ENCODE measurements around the gene SLCO3A1. TPM values are rescaled to one million over a fixed set of nuclear protein-coding genes. Genes with fewer than 3 reads are reported as not detected.

The SLCO3A1 gene
- total RNA-seq, 1 experiment from 2014 or later, result 5.1 TPM

GRCh38 chr15:92098869-92099268 lies 245.4 kb downstream of the SLCO3A1 start:
- Histone ChIP-seq H3K4me3 (replicated peaks in 1 of 2; ENCODE audit: low read depth in 1 of 2, low read length in 2 of 2) (no peak overlapping the region), H3K9ac (ENCODE audit: low read length) (no peak overlapping the region), H3K27me3 (ENCODE audit: insufficient read depth, low read length) (no peaks in the 10 kb centered on the region), H3K36me3 (ENCODE audit: control insufficient read depth in 1 of 2, insufficient read depth in 2 of 2, low read length in 2 of 2) (no peaks in the 10 kb centered on the region), H4K20me1 (ENCODE audit: insufficient read depth) (no peaks in the 10 kb centered on the region), H3K79me2 (ENCODE audit: insufficient read depth, low read length) (no peaks in the 10 kb centered on the region), H3K4me1 (ENCODE audit: control insufficient read depth in 1 of 2, insufficient read depth in 2 of 2, low read length in 2 of 2) (no peaks in the 10 kb centered on the region), H2AFZ (ENCODE audit: low read depth, low read length, poor library complexity, severe bottlenecking) (no peak overlapping the region), H3K9me3 (ENCODE audit: control insufficient read depth in 1 of 2, insufficient read depth in 1 of 2, low read depth in 1 of 2, low read length in 2 of 2) (no peaks in the 10 kb centered on the region), H3K27ac (ENCODE audit: low read depth, low read length) (no peak overlapping the region), H3K9me2 (ENCODE audit: insufficient read depth) (no peaks in the 10 kb centered on the region), H3K4me2 (ENCODE audit: low read length) (no peak overlapping the region)
- DNase-seq (ENCODE audit: low read depth, low spot score) (no peak), ATAC-seq (no peak)
- intact Hi-C loops (cut with micrococcal nuclease), result loop anchor here (5.0 kb wide), 1 partner anchor 108 kb away; no protein-coding TSS in a partner anchor
- ChIA-PET CTCF (interaction anchor here (1.0 to 2.0 kb wide), 2 partner anchors 293 to 616 kb away, joined by 4 to 5 read pairs; no protein-coding TSS in a partner anchor), POLR2A (no interaction called here), RAD21 (ENCODE audit: low non-redundant PET in 1 of 2, low total read pairs in 2 of 2, uncharacterized antibody in 2 of 2, unreplicated experiment in 2 of 2) (no interaction called here)
- no TSS peak for BruUV-seq (replicated peaks)
- TF ChIP-seq EGR1 (IDR thresholded peaks at IDR 0.05; ENCODE audit: low read depth) (no peak), SIN3A (IDR thresholded peaks at IDR 0.05; ENCODE audit: low read depth) (no peak), SP1 (IDR thresholded peaks at IDR 0.05; ENCODE audit: low read depth) (no peak), YY1 (IDR thresholded peaks at IDR 0.05; ENCODE audit: extremely low read depth, insufficient replicate concordance, low read depth, low read length) (no peak), CTCF (IDR thresholded peaks at IDR 0.05 in 2 of 3, conservative IDR thresholded peaks at IDR 0.05 in 1 of 3; ENCODE audit: borderline replicate concordance in 1 of 3, insufficient read depth in 1 of 3, low read depth in 2 of 3, low read length in 2 of 3) (no peak), CEBPB (IDR thresholded peaks at IDR 0.05; ENCODE audit: low read depth) (no peak), EZH2phosphoT487 (IDR thresholded peaks at IDR 0.05; ENCODE audit: borderline replicate concordance) (no peak), ELF1 (IDR thresholded peaks at IDR 0.05; ENCODE audit: borderline replicate concordance, low read depth) (no peak), RAD21 (IDR thresholded peaks at IDR 0.05; ENCODE audit: low read depth) (no peak; the same call in 1 of the 2 replicates), ZNF274 (IDR thresholded peaks at IDR 0.05; ENCODE audit: low read depth, low read length) (no peak), POLR2A (IDR thresholded peaks at IDR 0.05; ENCODE audit: borderline replicate concordance, extremely low read depth, insufficient read depth, insufficient read length) (no peak), MAX (IDR thresholded peaks at IDR 0.05) (no peak), CBX3 (IDR thresholded peaks at IDR 0.05; ENCODE audit: low read depth) (no peak), REST (IDR thresholded peaks at IDR 0.05; ENCODE audit: low read depth) (no peak), ATF3 (IDR thresholded peaks at IDR 0.05) (no peak)

All from HCT116 (cell line).